ENCODE data around the gene PLD3. TPM values are rescaled to one million over a fixed set of nuclear protein-coding genes. Genes with fewer than 3 reads are reported as not detected.

The PLD3 gene
- total RNA-seq, 1 donor: 136 TPM

DNA sequence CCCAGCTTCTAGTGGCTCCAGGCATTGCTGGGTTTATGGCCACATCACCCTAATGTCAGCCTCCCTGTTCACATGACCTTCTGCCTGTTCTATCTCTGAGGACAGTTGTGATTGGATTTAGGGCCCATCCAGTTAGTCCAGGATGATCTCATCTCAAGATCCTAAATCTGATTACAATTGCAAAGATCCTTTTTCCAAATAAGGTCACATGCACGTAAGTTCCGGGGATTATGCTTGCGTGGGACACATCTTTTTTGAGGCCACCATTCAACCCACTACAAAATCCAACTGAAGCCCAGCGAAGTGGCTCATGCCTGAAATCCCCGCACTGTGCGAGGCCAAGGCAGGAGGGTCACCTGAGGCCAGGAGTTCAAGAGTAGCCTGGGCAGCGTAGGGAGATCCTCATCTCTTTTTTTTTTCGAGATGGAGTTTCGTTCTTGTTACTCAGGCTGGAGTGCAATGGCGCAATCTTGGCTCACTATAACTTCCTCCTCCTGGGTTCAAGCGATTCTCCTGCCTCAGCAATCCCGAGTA, 12.3 kb downstream of the PLD3 start:
- no peak overlapping the region for H3K27ac ChIP-seq (ENCODE audit: low read depth, low read length)
- peaks cover 9% of the 10 kb centered on the region for H3K79me2 ChIP-seq (ENCODE audit: insufficient read depth, low read length)
- DNase-seq (ENCODE audit: insufficient read length, low spot score, missing footprints): peak; percentile 3
- no peak for TF ChIP-seq CTCF (IDR thresholded peaks at IDR 0.05; ENCODE audit: extremely low read depth, low read depth, low read length)
- H3K4me1 ChIP-seq (ENCODE audit: insufficient read depth, low read length): peaks cover 10% of the 10 kb centered on the region
- H3K9me3 ChIP-seq (ENCODE audit: low read depth, low read length): no peaks in the 10 kb centered on the region
- peaks cover 11% of the 10 kb centered on the region for H4K20me1 ChIP-seq (ENCODE audit: insufficient read depth, low read length)
- no peaks in the 10 kb centered on the region for H3K27me3 ChIP-seq (ENCODE audit: insufficient read depth, low read length)
- no peak overlapping the region for H2AFZ ChIP-seq (ENCODE audit: low read length)
- no peaks in the 10 kb centered on the region for H3K36me3 ChIP-seq (ENCODE audit: insufficient read depth, low read length)
- no peak overlapping the region for H3K4me2 ChIP-seq (ENCODE audit: insufficient read depth, low read length)
- H3K4me3 ChIP-seq (ENCODE audit: insufficient read depth, low read length): no peak overlapping the region

DNA sequence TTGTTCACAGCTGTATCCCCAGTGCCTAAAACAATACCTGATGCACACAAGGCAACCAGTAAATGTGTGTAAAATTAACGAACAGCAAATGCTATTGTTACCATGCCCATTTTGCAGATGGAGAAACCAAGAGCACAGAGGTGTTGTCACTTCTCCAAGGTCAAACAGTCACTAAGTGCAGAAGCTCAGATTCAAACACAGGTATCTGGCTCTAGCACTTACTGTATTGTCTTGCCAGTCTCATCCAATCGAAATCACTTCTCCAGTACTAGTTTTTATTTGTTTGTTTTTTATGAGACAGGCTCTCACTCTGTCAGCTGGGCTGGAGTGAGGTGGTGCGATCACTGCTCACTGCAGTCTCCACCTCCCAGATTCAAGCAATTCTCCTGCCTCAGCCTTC, 13.7 kb downstream of the PLD3 start:
- Histone ChIP-seq H3K27me3 (ENCODE audit: insufficient read depth, low read length) (no peaks in the 10 kb centered on the region), H3K36me3 (ENCODE audit: insufficient read depth, low read length) (no peaks in the 10 kb centered on the region), H3K79me2 (ENCODE audit: insufficient read depth, low read length) (no peaks in the 10 kb centered on the region), H3K27ac (ENCODE audit: low read depth, low read length) (no peak overlapping the region), H3K4me3 (ENCODE audit: insufficient read depth, low read length) (no peak overlapping the region), H3K4me1 (ENCODE audit: insufficient read depth, low read length) (peaks cover 14% of the 10 kb centered on the region), H3K9me3 (ENCODE audit: low read depth, low read length) (no peaks in the 10 kb centered on the region), H2AFZ (ENCODE audit: low read length) (no peak overlapping the region), H4K20me1 (ENCODE audit: insufficient read depth, low read length) (peaks cover 3% of the 10 kb centered on the region), H3K4me2 (ENCODE audit: insufficient read depth, low read length) (no peak overlapping the region)
- no peak for TF ChIP-seq CTCF (IDR thresholded peaks at IDR 0.05; ENCODE audit: extremely low read depth, low read depth, low read length)
- peak; percentile 6 for DNase-seq (ENCODE audit: insufficient read length, low spot score, missing footprints)

DNA sequence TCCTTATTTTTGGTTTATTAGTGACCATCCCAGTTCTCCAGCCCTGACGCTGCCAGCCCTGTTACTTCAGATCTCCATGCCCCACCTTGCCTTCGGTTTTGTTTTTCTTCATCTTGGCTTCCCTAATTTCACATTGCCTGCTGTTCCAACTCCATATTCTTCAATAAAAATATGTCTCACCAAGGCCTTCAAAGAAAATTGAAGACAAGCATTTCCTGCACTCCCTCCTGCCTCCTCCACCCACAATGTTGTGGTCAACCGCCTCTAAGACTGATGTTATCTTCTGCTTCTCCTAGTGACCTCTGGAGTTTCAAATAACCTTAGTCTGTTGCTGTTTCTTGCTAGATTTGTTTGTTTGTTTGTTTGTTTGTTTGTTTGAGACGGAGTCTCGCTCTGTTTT, 14.6 kb downstream of the PLD3 start:
- no peaks in the 10 kb centered on the region for H3K79me2 ChIP-seq (ENCODE audit: insufficient read depth, low read length)
- peak; percentile 56 for DNase-seq (ENCODE audit: insufficient read length, low spot score, missing footprints)

GRCh38 chr19:40365010-40365409, 16.5 kb downstream of the PLD3 start:
- Histone ChIP-seq H3K36me3 (ENCODE audit: insufficient read depth, low read length) (peaks cover 21% of the 10 kb centered on the region), H3K4me2 (ENCODE audit: insufficient read depth, low read length) (peak overlapping the region; percentile 92), H3K9me3 (ENCODE audit: low read depth, low read length) (no peaks in the 10 kb centered on the region), H3K27ac (ENCODE audit: low read depth, low read length) (no peak overlapping the region), H3K4me1 (ENCODE audit: insufficient read depth, low read length) (peaks cover 14% of the 10 kb centered on the region), H3K4me3 (ENCODE audit: insufficient read depth, low read length) (peak overlapping the region; percentile 75), H2AFZ (ENCODE audit: low read length) (peak overlapping the region; percentile 89), H3K79me2 (ENCODE audit: insufficient read depth, low read length) (no peaks in the 10 kb centered on the region), H3K27me3 (ENCODE audit: insufficient read depth, low read length) (no peaks in the 10 kb centered on the region), H4K20me1 (ENCODE audit: insufficient read depth, low read length) (peaks cover 2% of the 10 kb centered on the region)
- DNase-seq (ENCODE audit: insufficient read length, low spot score, missing footprints): peak; percentile 80
- no peak for TF ChIP-seq CTCF (IDR thresholded peaks at IDR 0.05; ENCODE audit: extremely low read depth, low read depth, low read length)

More for the DNA sequence above, 14.6 kb downstream of the PLD3 start:
- no peak for TF ChIP-seq CTCF (IDR thresholded peaks at IDR 0.05; ENCODE audit: extremely low read depth, low read depth, low read length)
- no peak overlapping the region for H3K4me2 ChIP-seq (ENCODE audit: insufficient read depth, low read length)
- H4K20me1 ChIP-seq (ENCODE audit: insufficient read depth, low read length): peaks cover under 1% of the 10 kb centered on the region
- H3K27me3 ChIP-seq (ENCODE audit: insufficient read depth, low read length): no peaks in the 10 kb centered on the region
- no peak overlapping the region for H3K4me3 ChIP-seq (ENCODE audit: insufficient read depth, low read length)
- no peak overlapping the region for H3K27ac ChIP-seq (ENCODE audit: low read depth, low read length)
- H3K9me3 ChIP-seq (ENCODE audit: low read depth, low read length): no peaks in the 10 kb centered on the region
- no peak overlapping the region for H2AFZ ChIP-seq (ENCODE audit: low read length)
- peaks cover 7% of the 10 kb centered on the region for H3K36me3 ChIP-seq (ENCODE audit: insufficient read depth, low read length)
- peaks cover 14% of the 10 kb centered on the region for H3K4me1 ChIP-seq (ENCODE audit: insufficient read depth, low read length)
